Forelimb muscle (tissue), 1 donor: Measurements from ENCODE around the gene HAVCR1. TPM values are rescaled to one million over a fixed set of nuclear protein-coding genes. Genes with fewer than 3 reads are reported as not detected.
"Not testable (repeated sequence)": the region's sequence is repeated elsewhere in the genome, so short reads cannot be mapped to it uniquely, and the experiment has no call there.

Experiments used
- DNase-seq: peaks from one replicate; pipeline ENCODE4 v3.0.0-alpha.2; 2013; ENCODE audit warnings: low read depth
- polyA plus RNA-seq: library from polyadenylated mRNA; unstranded; fragments of 120-200 nt; gene quantifications from one replicate; pipeline ENCODE4 v1.2.1, GENCODE V29; 2013; ENCODE audit not compliant: insufficient read length

Gene HAVCR1
- polyA plus RNA-seq, 1 donor = not detected

DNA sequence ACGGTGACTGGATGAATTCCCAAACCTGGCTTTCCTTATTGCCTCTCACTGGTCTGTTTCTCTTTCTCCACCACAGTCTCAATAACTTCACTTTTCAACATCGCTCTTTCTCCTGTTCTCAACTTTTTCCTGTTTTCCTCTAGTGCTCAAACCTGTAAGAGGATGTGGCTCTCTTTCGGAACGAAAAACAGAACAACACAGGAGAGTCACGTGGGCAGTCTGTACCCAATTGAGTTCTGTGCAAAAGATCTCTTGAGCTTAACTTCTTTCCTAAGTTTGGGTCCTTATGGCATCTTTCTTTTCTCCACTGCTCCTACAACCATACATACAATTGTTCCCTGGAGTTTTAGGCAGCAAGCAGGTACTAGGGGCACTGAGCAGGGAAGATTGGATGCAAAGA, 8.9 kb downstream of the HAVCR1 start:
- DNase-seq = no peak

- DNase-seq = no peak
Measured at GRCh38 chr5:157049605-157050004, 9.3 kb downstream of the HAVCR1 start.

- DNase-seq = no peak
Measured at GRCh38 chr5:157047898-157048297, 11.0 kb downstream of the HAVCR1 start.

DNA sequence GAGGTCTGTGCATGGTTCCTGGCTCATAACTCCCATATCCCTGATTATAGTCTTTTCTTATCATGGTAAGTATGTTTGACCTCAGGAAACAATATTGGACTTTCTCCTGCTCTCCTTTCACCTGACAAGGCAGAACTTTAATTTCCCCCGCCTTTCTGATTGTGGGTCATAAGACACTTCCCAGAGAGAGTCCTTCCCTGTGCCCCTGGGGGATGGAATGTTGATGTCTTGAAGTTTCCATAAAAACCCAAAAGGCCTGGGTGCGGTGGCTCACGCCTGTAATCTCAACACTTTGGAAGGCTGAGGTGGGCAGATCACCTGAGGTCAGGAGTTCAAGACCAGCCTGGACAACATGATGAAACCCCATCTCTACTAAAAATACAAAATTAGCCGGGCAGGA, 11.9 kb downstream of the HAVCR1 start:
- DNase-seq = not testable (repeated sequence)

DNA sequence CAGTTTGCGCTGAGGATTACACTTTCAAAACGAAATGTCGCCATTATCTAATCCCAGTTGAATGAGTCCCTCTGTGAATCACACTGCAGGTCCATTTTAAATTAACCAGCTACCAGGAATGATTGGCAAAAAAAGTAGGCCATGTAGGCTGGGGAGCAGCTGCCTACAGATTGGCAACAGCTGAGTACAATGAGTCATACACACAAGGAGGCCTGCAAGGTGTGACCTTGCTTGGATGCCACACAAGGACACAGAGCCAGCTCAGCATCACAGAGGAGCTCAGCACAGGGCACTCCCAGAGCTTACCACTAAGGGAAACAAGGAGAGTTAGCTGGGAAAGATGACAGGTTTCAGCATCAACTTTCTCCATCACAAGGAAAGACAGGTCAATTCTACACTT, 12.9 kb downstream of the HAVCR1 start:
- no peak for DNase-seq

DNA sequence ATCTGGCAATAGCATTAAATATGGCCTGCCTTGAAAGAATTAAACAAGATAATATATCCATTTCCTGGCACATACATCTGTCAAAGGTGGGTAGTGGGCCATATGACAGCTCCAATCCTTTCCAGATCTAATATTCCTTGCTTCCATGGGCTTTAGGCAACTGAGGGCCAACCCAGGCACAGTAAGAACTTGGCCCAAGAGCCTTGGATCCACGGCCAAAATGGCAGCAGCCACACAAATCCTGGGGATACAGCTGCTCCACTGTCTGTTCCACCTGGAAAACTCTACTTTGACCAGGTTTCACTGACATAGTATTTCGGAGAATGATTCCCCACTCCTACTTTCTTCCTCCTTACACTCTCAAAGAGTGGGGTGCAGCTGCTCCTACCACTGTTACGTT, 13.3 kb downstream of the HAVCR1 start:
- DNase-seq = no peak

DNA sequence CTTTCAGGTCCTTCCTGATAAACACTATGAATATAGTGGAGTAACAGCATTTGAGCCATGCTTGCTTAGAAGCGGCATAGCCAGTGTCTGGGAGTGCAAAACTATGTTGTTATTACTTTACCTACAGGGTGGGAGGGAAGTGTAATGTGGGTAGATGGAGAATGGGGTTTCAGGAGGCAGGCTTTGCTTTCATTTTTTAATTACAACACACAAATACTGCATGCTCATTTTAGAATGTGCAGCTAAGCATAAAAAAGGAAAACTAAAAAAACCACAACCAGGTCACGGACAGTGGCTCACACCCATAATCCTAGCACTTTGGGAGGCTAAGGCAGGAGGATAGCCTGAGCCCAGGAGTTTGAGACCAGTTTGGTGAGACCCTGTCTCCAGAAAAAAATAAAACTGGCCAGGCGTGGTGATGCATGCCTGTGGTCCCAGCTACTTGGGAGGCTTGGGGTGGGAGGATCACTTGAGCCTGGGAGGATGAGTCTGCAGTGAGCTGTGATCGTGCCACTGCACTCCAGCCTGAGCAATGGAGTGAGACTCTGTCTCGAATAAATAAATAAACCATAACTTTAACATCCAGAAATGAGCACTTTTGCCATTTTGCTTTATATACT, 20.2 kb downstream of the HAVCR1 start:
- no peak for DNase-seq

GRCh38 chr5:157034106-157035072, 24.5 kb downstream of the HAVCR1 start:
- not testable (repeated sequence) for DNase-seq

- no peak for DNase-seq
Measured at GRCh38 chr5:157033071-157033583, 25.8 kb downstream of the HAVCR1 start.

- no peak for DNase-seq
Measured at GRCh38 chr5:157030692-157031091, 28.2 kb downstream of the HAVCR1 start.

- DNase-seq = no peak
Measured at GRCh38 chr5:157029457-157029856, 29.5 kb downstream of the HAVCR1 start.

DNA sequence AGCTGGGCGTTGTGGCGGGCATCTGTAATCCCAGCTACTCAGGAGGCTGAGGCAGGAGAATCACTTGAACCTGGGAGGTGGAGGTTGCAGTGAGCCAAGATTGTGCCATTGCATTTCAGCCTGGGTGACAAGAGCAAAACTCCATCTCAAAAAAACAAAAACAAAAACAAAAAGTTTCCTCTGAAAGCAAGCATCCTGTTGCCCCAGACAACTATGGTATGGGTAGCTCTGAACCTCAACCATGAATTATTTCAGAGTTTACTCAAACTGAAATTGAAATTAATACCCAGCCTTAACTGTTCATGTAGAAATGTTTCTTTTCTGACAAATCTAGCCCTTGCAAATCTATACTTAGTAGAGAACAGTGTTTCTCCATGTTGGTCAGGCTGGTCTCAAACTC, 31.3 kb downstream of the HAVCR1 start:
- not testable (repeated sequence) for DNase-seq

DNA sequence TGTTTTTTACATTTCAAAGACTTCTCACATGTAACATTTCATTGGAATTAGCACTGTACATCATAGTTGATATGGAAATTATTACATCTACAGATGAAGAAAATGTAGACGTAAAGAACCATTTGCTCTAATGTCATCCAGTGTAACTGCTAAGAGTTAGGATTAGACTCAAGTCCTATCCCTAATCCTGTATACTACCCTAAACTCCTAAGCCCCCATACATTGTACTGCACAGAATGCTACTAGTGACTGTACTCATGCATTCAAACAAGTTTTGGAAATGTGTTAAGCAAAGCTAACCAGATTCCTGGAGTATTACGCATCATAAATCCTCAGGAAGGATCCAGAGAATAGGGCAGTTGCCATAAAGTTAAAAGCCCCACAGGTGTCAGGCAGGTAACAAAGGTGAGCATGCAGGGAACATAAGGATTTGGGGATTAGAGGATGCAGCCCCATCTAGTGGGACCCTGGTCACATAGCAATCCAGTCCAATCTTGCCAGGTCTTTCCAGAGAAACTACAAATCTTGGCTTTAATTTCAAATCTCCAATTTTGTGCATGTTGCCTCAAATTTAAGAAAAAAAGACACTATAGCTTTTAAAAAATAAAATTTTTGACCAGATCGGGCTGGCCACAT, 32.0 kb downstream of the HAVCR1 start:
- DNase-seq = no peak

GRCh38 chr5:157025093-157025698, 33.7 kb downstream of the HAVCR1 start:
- no peak for DNase-seq

DNA sequence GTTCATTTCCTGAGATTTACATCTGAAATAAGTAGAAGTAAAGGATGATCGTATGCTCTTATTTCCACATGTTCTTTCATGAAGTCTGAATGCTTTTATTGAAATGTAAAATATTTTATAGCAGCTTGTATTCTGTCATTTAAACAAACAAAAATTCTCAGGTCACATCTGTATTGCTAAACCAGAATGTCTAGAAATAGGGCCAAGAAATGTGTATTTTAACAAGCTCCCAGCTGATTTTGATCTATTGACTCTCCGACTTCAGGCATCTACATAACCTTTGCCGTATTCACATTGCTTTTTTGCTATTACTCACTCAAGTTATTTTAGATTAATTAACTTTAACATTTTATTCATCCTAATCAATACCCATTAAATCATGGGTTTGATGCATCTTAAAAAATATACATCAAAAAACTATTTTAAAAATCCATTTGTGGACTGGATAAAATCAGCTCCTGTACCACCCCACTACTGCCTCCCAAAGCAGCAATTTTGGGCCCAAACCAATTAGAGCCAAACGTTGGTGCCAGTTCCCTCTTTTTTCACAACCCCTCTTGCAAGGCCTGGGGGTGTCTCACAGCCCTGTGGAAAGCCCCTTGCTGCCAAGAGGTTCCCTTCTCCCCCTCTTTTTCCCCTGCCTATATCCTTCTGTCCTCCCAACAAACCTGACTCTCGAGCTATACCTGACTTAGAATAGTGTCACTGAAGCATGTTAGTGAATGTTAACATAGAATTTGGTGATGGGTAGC, 34.5 kb downstream of the HAVCR1 start:
- no peak for DNase-seq

DNA sequence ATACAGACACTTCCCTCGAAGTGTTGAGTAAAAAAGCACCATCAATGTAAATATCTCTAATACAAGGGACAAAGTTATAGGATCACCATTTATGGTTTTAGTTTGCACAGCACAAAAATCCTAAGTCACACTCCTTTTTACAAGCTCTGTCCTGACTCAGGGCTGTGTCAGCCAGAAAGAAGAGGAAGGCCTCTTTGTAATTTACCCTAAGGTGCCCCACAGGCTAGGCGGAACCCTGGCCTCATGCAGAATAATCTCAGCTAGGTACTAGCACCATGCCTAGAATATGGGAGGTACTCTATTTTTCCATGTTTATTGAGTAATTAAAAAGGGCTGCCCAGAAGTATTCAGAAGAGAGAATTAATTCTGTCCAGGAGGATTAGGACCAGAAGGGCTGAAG, 36.9 kb downstream of the HAVCR1 start:
- no peak for DNase-seq

DNA sequence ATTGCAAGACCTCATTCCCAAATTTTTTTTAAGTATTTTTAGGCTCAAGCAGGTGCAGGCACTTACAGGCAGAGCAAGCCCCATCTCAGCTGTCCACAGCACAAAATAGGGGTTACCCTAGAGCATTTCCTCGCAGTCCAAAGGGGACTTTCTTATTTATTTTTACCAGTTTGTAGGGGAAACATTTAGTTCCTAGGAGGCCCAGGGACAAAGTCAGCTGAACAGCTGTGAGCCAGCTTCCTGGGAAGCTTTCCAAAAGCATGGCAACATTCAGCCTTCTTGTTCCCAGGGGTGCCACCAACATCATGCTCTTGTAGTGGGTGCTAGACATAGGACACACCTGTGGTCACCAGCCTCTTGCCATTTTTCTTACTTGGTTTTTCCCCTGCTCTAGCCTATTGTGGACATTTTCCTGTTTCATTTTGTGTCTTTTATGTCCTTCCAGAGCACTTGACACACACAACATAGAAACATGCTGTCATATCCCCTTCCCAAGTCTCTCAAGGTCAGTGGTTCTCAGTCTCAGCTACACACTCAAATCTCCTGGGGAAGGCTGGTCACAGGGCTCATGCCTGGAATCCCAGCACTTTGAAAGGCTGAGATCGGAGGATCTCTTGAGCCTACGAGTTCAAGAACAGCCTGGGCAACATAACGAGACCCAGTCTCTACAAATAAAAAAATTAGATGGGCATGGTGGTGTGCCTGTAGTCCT, 38.2 kb downstream of the HAVCR1 start:
- no peak for DNase-seq

- DNase-seq = no peak
Measured at GRCh38 chr5:157020002-157020401, 38.9 kb downstream of the HAVCR1 start.

DNA sequence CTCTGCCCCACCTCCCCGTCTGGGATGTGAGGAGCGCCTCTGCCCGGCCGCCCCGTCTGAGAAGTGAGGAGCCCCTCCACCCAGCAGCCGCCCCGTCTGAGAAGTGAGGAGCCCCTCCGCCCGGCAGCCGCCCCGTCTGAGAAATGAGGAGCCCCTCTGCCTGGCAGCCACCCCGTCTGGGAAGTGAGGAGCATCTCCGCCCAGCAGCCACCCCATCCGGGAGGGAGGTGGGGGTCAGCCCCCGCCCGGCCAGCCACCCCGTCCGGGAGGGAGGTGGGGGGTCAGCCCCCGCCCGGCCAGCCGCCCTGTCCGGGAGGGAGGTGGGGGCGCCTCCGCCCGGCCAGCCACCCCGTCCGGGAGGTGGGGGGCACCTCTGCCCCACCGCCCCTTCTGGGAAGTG, 44.8 kb downstream of the HAVCR1 start:
- not testable (repeated sequence) for DNase-seq

GRCh38 chr5:157006262-157006661, 52.7 kb downstream of the HAVCR1 start:
- no peak for DNase-seq
